ENCODE data around the gene RCOR2. TPM values are rescaled to one million over a fixed set of nuclear protein-coding genes. Genes with fewer than 3 reads are reported as not detected.

The RCOR2 gene
- total RNA-seq, 1 experiment from 2014 or later = 77.4 TPM

- TF ChIP-seq ARID4B (CRISPR knock-in tag; IDR thresholded peaks at IDR 0.05; ENCODE audit: borderline replicate concordance) (no peak), TCF7 (CRISPR knock-in tag; IDR thresholded peaks at IDR 0.05; ENCODE audit: low read depth) (no peak), ZNF532 (CRISPR knock-in tag; IDR thresholded peaks at IDR 0.05; ENCODE audit: borderline replicate concordance) (no peak), ZBTB43 (CRISPR knock-in tag; IDR thresholded peaks at IDR 0.05) (no peak), IRF2 (CRISPR knock-in tag; IDR thresholded peaks at IDR 0.05; ENCODE audit: borderline replicate concordance, low read depth) (no peak)
These were observed 20.9 kb downstream of the RCOR2 start (continued) for GRCh38 chr11:63896071-63896470.

- ATAC-seq (no peak), DNase-seq (ENCODE audit: low spot score) (no peak)
- CTCF ChIA-PET = interaction anchor here (0.9 to 1.3 kb wide), 2 partner anchors 13 to 53 kb away, joined by 3 to 7 read pairs; no protein-coding TSS in a partner anchor
- Mint-ChIP-seq H3K27ac (no peak overlapping the region), H3K36me3 (peaks cover 32% of the 10 kb centered on the region), H3K4me1 (peaks cover 19% of the 10 kb centered on the region), H3K9me3 (no peaks in the 10 kb centered on the region), H3K27me3 (ENCODE audit: low read depth) (no peaks in the 10 kb centered on the region), H3K4me3 (no peak overlapping the region)
- POLR2A ChIA-PET = interaction anchor here (0.7 kb wide), 1 partner anchor 1751 kb away, joined by 3 read pairs; no protein-coding TSS in a partner anchor
- TF ChIP-seq ERG (CRISPR knock-in tag; IDR thresholded peaks at IDR 0.05) = no peak
- TF ChIP-seq ARID4B (CRISPR knock-in tag; IDR thresholded peaks at IDR 0.05; ENCODE audit: borderline replicate concordance) = no peak
- no peak for TF ChIP-seq GRHL2 (CRISPR knock-in tag; IDR thresholded peaks at IDR 0.05; ENCODE audit: insufficient replicate concordance, severe bottlenecking)
- no peak for TF ChIP-seq ZNF281 (CRISPR knock-in tag; IDR thresholded peaks at IDR 0.05)
- TF ChIP-seq ZNF396 (CRISPR knock-in tag; IDR thresholded peaks at IDR 0.05; ENCODE audit: borderline replicate concordance) = no peak
- no peak for TF ChIP-seq ETV6 (CRISPR knock-in tag; IDR thresholded peaks at IDR 0.05)
- TF ChIP-seq MAX (CRISPR knock-in tag; IDR thresholded peaks at IDR 0.05) = no peak
- no peak for TF ChIP-seq NR3C1 (CRISPR knock-in tag; conservative IDR thresholded peaks at IDR 0.05; ENCODE audit: low read depth)
- no peak for TF ChIP-seq SP1 (CRISPR knock-in tag; conservative IDR thresholded peaks at IDR 0.05)
- TF ChIP-seq IRF2 (CRISPR knock-in tag; IDR thresholded peaks at IDR 0.05; ENCODE audit: borderline replicate concordance, low read depth) = no peak
- no peak for TF ChIP-seq E2F4 (CRISPR knock-in tag; IDR thresholded peaks at IDR 0.05; ENCODE audit: borderline replicate concordance, low read depth)
These were observed 23.6 kb downstream of the RCOR2 start for GRCh38 chr11:63893355-63893754.
